ENCODE results near the gene SIK3.

GRCh38 chr11:116955548-116955947 lies 142.7 kb downstream of the SIK3 start:
- TF ChIP-seq POLR2A (IDR thresholded peaks at IDR 0.05) (no peak), CTCF (IDR thresholded peaks at IDR 0.05) (no peak)

Measured in adrenal gland (tissue), 5 donors.